Fibroblast of skin of back (primary cell): ENCODE data around the gene SRSF10.
"Not testable (repeated sequence)": the region's sequence is repeated elsewhere in the genome, so short reads cannot be mapped to it uniquely, and the experiment has no call there.

Source experiments
- DNase-seq: peaks from one replicate; pipeline ENCODE4 v3.0.0-alpha.2; 2013

Gene SRSF10

GRCh38 chr1:23997812-23998211, 17.7 kb upstream of the SRSF10 start:
- no peak for DNase-seq

- no peak for DNase-seq
Measured at GRCh38 chr1:23996700-23997229, 16.6 kb upstream of the SRSF10 start.

- DNase-seq: peak; percentile 13
Measured at GRCh38 chr1:23995431-23995837, 15.3 kb upstream of the SRSF10 start.

- not testable (repeated sequence) for DNase-seq
Measured at GRCh38 chr1:23992011-23992410, 11.9 kb upstream of the SRSF10 start.

DNA sequence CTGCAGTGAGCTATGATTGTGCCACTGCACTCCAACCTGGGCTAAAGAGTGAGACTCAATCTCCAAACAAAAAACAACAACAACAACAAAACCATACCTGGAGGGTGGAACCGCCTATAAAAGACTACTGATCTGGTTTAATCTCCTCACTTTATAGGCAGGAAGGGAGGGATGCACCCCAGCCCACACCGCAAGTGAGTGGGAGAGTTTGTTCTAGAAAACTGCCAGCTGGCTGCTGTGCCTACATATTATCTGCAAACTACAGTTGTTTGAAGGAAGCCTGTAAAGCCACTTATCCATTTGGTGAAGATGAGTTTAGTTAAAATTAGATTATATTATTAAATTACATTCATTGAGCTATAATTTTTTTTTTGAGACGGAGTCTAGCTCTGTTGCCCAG, 9.1 kb upstream of the SRSF10 start:
- no peak for DNase-seq

DNA sequence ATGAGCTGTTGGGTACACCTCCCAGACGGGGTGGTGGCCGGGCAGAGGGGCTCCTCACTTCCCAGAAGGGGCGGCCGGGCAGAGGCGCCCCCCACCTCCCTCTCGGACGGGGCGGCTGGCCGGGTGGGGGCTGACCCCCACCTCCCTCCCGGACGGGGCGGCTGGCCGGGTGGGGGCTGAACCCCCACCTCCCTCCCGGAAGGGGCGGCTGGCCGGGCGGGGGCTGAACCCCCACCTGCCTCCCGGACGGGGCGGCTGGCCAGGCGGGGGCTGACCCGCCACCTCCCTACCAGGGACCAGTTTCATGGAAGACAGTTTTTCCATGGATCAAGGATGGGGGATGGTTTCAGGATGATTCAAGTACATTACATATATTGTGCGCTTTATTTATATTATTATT, 6.9 kb upstream of the SRSF10 start:
- DNase-seq: not testable (repeated sequence)

DNA sequence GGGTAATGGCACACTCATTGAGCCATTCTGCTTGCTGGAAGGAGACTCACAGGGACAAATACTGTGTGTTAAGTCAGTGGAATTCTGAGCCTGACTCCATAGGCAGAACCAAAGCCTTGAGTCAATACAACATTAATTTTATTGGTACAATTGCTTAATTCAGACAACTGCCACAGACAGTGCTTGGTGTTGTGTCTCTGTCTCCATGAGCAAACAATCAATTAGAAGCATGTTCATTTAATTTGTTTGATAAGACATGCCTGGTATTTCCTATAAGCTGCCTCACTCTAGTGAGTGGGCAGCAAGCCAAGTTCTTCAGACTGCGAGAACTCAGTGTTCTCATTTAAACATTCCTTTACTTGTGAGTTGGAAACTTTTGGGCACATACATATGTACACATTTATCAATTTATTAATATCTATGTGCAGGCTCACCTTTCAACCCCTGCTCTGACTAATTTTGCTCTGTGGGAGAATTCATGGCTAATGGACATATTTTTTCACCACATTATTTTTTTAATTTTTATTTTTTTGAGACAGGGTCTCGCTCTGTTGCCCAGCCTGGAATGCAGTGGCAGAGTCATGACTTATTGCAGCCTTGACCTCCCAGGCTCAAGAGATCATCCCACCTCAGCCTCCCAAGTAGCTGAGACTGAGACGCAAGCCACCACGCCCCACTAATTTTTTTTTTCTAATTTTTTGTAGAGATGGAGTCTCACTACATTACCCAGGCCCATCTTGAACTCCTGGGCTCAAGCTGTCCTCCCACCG, 4.5 kb upstream of the SRSF10 start:
- DNase-seq: peak; percentile 72

DNA sequence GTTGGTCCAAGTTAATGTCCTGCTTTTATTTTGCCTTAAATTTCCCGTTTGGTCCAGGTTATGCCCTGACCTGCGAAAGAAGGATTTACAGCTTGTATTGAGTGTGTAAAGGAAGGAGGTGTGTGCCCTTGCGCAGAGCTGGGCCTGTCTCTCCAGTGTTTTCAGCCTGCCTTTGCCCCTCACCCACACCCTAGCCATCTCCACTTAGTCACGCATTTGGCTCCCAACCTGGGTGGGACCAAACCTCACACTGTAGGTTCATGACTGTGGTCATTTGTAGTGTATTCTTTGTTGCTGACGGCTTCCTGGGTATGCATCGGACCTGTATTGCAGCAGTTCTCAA, 572 bp upstream of the SRSF10 start:
- DNase-seq: peak; percentile 76

- DNase-seq: no peak
Measured at GRCh38 chr1:23979387-23979880, 693 bp downstream of the SRSF10 start.

DNA sequence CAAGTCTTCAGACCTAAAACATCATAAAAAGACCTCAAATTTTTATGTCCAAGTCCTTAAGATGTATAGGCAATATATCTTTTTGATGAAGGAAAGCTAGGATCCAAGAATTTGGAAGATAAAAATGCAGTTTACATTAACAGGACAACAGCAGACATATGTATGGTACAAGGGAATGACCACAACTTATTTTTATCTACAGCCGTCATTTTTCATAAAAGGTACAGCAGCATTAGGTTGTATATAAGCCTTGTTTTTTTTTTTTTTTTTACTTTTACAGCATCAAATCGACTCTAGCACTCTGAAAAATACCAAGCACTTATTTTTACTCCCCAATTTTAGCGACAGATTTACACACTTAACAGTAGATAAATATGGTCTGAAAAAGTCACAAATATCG, 1.3 kb downstream of the SRSF10 start:
- no peak for DNase-seq

DNA sequence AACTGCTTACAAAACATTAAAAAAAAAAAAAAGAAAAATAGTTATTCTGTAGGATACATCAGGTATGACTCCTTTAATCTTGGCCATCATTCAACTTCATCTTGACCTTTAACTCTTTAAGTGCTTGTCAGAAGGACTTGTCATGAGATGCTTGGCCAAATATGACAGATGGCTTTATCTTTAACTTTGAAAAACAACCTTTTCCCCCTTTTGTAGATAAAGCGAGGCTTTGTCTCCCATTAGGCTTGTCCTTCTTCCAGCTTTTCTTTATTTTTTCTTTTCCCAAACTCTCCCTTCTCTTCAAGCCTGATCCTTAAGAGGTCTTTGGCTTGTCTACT, 2.3 kb downstream of the SRSF10 start:
- DNase-seq: no peak

DNA sequence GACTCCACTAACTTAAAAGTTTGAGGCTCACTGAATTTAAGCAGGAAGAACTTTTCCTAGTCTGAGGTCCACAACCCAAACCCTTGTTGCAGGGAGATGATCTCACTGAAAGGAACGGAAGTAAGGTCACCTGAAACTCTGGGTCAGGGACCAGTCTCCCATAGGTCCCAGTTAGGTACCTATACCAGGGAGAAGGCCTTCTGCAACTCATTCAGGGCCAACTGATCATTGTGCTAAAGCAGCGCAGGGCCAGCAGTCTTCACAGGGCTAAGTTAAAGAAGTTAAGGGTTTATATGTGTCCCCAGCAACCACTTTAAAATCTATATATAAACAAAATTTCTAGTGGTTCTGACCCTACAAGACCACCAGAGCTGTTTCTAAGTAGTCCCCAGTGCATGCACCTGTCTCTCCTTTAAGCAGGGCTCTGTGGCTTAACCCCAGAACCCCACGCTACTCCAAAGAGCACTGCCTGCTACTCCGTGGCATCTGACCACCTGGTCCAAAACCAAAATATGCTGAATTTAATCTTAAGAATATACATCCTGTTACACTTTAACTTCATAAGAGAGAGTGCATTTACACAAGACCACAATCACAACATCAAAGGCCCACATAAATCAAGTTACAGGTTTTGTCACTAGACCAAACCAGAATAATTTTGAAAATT, 2.8 kb downstream of the SRSF10 start:
- DNase-seq: no peak

DNA sequence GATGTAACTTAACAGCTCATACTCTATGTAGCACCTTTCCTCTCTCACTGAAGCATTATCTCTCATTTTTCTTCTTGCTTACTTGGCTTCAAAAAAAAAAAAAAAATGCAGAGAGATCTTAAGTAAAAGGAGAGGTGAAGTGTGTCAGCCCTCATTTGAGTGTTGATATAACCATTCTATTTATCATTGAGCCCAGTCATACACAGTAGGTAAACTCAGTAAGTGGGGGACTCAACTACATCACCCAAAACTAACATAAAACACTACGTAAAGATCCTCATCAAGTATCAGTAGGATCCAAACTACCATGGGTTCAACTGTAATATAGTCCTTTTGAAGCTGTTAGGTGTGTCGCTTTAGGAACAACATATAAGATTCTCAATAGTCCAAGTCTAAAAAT, 12.3 kb downstream of the SRSF10 start:
- no peak for DNase-seq

DNA sequence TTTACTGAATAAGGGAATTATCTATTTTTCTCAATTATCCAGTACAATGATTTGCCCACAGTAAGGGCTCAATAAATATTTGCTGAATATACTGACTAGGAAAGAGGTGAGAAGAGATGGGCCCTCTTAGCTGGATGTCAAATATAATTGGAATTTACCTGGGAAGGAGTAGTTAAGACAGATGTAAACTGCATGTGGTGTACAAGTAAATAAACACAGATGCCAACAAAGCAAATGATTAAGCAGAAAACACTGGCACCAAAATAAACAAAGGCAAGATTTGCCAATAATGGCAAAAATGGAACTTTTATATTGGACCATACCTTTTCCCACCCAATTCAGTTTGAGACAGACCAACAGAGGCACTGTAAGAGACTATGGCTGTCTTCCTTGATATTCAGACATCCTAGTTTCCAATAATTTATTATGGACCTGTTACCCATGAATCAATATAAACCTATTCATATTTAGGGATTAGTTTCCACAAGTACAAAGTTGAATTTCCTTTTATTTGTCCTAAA, 13.1 kb downstream of the SRSF10 start:
- DNase-seq: no peak

DNA sequence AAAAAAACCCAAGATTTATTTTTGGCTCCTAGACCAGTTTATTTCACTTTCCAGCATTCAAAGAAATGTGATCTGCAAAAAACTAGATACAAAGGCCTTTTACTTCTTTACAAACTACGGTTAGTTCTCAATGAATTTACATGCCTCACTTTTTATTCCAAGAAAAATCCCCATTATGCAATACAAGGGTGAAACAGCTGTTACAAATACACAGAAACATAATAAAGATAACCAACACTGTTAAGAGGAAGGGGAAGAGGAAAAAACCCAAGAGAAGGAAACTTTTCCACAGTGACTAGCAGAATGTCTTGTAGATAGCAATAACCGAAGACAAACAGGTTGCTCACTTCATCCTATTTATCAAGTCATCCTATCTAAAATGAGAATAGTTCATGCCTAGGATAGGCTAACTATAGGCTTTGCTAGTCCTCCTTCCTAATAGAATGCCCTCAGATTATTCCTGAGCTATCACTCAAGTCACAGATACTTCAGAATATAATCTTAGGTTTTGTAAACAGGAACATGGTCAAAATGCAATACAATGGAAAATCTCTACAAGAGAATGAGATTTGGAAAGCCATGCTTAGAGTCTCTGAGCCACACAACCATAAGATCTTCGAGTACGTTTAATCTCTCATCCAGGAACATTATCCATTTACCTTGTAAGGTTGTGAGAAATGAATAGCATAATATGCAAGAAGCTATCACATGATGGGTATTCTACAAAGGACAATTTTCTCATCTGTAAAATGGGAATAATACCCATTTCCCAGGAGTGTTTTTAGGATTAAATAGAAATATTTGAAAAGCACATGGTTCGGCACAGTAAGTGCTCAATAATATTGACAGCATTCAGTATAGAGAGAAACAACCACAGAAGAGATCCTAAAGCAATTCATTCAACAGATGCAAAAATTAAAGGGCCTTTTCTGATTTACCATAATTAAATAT, 15.1 kb downstream of the SRSF10 start:
- DNase-seq: no peak

- no peak for DNase-seq
Measured at GRCh38 chr1:23964235-23964668, 15.9 kb downstream of the SRSF10 start.

DNA sequence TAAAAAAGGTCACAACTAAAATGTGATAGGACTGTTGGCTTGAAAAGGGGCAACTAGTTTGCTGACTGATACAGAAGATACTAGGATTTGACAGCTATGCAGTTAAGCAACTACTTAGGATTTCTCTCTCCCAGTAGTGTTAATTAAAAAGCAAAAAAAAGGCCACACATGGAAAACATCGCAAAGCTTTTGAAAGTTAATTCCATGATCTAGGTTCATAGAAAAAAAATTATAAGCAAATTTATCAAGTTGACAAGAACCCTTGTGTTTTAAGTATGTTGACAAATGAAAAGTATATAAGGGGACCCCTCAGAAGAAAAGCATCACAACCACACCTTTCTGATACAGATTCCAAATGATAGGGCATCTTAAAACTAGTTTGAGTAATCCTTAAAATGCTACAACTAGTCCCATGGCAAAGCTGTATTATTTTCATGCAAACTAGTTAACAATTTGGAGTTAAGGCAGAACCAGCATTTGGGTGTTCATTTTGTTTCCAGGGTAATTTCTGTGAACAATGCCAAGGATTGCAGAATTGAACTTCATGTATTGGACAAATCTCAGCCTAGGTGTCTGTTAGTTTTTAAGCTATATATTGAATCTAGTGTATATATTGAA, 16.4 kb downstream of the SRSF10 start:
- no peak for DNase-seq

- peak; percentile 33 for DNase-seq
Measured at GRCh38 chr1:23960291-23961020, 19.7 kb downstream of the SRSF10 start.

- DNase-seq: peak; percentile 96
Measured at GRCh38 chr1:23959461-23960290, 20.5 kb downstream of the SRSF10 start, which contains the start of gene PNRC2. PNRC2 (plus strand) TSS chr1:23959828; CDS start chr1:23961458, 1,630 bp downstream.

GRCh38 chr1:23958810-23959460, 21.2 kb downstream of the SRSF10 start:
- DNase-seq: peak; percentile 95
